GM18508 (cell line): ENCODE data around the gene ZNF157.

Experiments used
- ATAC-seq: cut with Tn5 transposase; IDR thresholded peaks from one replicate; pipeline ENCODE4 v1.9.1; 2021; ENCODE audit warnings: moderate number of reproducible peaks; ENCODE audit not compliant: insufficient read depth, unreplicated experiment

ZNF157 gene

GRCh38 chrX:47446431-47446830, 76.1 kb downstream of the ZNF157 start:
- no peak for ATAC-seq

- no peak for ATAC-seq
Measured at GRCh38 chrX:47446971-47447370, 76.6 kb downstream of the ZNF157 start.

GRCh38 chrX:47447607-47448006, 77.2 kb downstream of the ZNF157 start:
- no peak for ATAC-seq

DNA sequence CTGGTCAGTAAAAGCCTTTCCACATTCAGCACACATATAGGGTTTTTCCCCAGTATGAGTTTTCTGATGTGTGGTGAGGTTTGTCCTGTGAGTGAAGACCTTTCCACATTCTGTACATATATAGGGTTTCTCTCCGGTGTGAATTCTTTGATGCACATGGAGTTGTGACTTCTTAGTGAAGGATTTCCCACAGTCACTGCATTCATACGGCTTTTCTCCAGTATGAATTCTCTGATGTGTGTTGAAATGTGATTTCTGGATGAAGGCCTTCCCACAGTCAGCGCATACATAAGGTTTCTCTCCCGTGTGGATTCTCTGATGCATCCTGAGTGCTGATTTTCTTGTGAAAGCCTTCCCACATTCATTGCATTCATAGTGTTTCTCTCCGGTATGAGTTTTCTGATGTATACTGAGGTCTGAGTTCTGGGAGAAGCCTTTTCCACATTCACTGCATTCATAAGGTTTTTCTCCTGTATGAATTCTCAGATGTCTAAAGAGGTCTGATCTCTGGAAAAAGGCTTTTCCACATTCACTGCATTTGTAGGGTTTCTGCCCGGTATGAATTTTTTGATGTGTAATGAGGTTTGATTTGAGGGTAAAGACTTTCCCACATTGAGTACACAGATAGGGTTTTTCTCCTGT, 77.9 kb downstream of the ZNF157 start:
- ATAC-seq, result no peak

- no peak for ATAC-seq
Measured at GRCh38 chrX:47452112-47452511, 81.7 kb downstream of the ZNF157 start.

DNA sequence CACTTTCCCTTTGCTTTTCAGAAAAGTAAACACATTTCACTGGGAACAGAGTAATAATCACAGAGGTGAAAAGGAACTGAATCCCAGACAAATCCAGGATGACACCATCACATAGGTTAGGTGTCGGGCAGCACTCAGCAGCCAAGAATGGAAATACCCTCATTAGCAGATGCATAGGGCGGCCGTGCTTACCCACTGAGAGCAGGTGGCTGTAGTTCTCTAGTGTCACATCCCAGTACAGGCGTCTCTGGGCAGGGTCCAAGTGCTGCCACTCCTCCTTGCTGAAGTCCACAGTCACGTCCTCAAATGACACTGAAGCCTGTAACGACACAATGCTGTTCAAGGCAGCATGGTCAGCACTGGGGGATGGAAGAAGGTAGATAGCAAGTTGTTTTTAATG, 85.7 kb downstream of the ZNF157 start:
- no peak for ATAC-seq

DNA sequence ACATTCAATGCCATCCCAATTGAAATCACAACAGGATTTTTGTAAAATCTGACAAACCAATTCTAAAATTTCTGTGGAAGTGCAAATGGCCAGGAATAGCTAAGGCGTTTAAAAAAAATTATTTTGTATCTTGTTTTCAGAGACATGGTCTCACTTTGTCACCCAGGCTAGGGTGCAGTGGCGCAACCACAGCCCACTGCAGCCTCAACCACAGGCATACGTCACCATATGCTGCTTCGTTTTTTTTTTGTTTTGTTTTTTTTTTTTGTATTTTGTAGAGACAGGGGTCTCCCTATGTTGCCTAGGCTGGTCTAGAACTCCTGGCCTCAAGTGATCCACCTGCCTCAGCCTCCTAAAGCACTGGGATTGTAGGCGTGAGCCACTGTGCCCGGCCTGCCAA, 88.2 kb downstream of the ZNF157 start:
- ATAC-seq, result no peak

DNA sequence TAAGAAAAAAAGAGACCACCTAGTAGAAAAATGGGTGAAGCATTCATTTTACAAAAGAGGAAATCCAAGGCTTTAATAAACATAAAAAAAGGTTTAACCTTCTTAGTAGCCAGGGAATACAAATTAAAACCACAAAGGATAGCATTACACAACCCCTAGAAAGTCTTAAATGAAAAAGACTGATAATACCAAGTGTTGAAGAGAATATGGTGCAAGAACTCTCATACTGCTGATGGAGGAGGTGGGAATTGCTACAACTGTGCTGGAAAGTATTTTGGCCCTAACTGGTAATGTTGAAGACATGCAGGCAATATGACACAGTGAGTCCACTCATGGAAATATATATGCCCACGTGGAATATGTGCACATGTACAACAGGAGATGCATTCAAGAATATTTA, 90.2 kb downstream of the ZNF157 start:
- ATAC-seq, result no peak
